Activated CD8-positive, alpha-beta memory T cell treated with anti-CD3 and anti-CD28 coated beads, Interleukin-2, amount 50 U/mL, for 24 hours (primary cell): ENCODE measurements around the gene DNAJB9.

Experiments used
- DNase-seq: peaks from one replicate; pipeline ENCODE4 v3.0.0-alpha.2; 2020; ENCODE audit errors: extremely low read depth

DNAJB9 gene

DNA sequence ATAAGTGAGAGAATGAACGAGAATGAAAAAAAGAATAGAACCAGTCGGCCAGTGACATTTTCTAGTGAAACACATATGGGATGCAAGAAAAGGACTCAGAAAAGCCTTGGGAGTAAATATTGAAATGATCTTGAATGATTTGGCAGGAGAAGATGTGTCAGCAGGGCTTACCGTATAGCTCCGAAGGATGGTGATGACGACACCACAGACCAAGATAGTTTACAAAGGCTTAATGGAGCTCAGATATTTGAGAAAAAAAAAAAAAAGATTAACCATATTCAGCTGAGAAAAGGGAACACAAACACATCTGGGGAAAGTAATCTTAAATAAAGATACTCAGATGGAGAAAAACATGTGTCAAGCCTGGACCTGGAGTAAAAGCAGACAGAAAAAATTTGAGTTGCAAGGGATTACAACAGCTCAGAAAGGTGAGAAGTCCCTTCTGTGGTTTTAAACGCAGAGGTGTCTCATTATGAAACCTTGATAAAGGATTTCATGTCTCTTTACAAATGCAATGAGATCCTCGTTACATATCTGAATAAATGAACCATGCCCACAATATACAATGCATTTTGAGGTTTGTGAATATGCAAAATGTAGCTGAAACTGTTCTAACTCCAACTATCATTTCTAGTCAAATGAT lies 36.0 kb downstream of the DNAJB9 start:
- DNase-seq: no peak

GRCh38 chr7:108609643-108610042 lies 40.0 kb downstream of the DNAJB9 start:
- no peak for DNase-seq

- no peak for DNase-seq
Measured at GRCh38 chr7:108611268-108611667, 41.6 kb downstream of the DNAJB9 start.

DNA sequence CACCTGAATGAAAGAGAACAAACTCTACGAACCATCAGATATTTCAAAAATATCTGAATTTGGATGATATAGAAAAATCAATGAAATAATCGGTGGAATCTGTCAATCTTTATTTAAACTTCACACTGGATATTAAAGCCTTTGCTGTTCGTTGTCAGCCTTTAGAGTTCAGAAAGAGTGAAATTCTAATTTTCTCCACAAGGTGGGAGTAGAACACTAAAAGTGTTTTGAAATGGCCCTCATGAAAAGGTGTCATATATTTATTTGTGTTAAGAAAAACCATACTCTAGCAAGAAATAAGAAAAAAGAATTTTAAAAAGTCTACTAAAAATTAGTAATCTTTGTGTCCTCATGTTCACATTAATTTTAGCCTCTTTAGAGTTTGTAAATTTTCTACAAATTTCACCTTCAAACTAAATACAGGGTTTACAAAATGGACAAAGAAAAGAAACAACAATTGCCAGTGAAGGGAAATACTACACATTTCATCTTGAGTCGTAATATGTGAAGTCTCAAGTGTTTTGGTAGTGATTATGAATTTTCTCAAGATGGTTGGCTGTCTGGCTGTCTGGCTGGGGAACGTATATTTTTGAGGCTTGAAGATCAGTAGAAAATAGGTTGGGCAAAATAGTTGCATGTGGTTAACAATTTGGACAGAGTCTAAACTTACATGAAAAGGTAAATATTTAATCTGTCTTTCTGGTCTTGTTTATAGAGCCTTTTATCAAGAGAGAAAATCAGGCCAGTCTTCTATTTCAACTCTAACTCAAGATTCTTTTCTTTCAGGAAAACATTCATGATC lies 43.7 kb downstream of the DNAJB9 start:
- DNase-seq: no peak

GRCh38 chr7:108613949-108614381 lies 44.3 kb downstream of the DNAJB9 start:
- DNase-seq: no peak

DNA sequence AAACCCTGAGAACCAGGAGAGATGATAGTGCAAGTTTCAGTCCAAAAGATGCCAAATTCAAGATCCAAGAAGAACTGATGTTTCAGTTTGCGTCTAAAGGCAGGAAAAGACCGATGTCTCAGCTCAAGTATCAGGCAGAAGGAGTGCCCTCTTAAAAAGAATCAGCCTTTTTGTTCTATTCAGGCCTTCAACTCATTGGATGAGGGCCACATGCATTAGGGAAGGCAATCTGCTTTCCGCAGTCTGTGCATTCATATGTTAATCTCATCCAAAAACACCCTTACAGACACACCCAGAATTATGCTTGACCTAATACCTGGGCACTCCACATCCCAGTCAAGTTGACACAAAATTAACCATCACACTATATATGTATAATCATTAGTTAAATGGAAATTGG lies 45.2 kb downstream of the DNAJB9 start:
- no peak for DNase-seq

GRCh38 chr7:108618056-108618455 lies 48.4 kb downstream of the DNAJB9 start:
- no peak for DNase-seq

- no peak for DNase-seq
Measured at GRCh38 chr7:108623220-108623619, 53.5 kb downstream of the DNAJB9 start.
